ENCODE results near the gene MTHFR.

MTHFR gene

DNA sequence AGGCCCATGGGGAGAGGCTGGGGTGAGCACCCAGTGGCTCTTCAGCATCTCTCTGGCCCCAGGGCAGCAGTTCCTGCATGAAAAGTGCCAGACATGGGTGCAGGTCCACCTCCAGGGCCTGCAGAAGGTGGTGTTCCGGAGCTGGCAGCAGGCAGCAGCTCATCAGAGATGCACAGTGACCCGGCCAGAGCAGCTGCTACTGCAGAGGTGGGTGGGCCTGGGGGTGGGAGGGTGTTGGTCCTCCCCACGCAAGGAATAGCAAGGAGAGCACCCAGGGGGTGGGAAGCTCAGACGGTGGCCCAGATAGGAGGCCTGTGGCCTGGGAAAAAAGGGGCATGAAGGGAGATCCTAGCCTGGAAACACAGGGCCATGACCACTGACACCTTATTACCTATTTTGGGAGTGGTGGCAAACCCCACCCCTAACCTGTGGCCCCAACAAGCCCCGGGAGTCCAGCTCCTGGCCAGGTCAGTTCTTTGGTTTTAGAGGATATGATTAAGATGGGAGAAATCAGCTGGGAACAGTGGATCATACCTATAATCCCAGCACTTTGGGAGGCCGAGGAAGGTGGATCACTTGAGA lies 23.5 kb downstream of the MTHFR start:
- DNase-seq (ENCODE audit: low spot score): no peak

DNA sequence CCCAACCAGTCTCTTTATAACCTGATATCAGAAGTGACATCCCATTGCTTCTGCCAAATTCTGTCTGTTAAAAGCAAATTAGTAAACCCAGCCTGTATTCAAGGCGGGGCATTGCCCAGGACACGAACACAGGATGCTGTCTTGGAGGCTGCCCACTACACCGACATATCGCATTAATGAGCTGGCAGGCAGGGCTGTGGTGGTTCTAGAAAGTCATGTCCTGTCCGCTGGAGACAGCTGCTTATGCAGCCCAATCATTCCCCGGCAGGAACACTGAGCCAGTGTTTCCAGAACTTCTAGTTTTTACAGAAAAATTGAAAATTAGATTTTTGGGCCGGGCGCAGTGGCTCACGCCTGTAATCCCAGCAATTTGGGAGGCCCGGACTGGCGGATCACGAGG lies 24.5 kb downstream of the MTHFR start:
- DNase-seq (ENCODE audit: low spot score): no peak

DNA sequence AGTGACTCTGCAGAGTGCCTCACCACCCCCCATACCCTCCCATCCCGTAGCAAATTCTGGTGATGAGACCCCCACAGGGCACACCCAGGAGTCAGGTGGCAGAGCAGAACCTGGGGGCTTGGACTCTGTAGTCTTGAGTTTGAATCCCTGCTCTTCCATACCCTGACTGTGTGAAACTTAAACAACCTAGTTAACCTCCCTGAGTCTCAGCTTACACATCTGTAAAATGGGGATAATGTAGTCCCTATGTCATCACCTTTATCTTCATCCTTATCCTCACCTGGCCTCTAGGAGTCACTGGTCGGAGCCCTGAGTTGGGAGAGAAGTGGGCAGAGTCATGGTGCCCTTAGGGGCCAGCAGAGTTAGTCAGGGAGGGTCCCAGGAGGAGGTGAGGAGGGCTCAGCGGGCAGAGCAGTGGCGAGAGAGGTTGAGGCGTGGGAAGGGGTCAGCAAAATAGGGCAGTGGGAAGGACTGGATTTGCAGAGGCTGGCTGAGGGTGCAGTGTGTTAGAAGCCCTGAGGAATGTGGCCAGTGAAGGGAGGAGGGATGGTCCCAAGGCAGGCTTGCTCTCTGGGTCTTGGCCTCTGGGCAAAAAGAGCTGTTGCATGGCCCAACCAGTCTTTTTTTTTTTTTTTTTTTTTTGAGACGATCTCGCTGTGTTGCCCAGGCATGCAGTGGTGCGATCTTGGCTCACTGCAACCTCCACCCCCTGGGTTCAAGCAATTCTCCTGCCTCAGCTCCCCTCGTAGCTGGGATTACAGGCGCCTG lies 25.2 kb downstream of the MTHFR start:
- DNase-seq (ENCODE audit: low spot score): no peak

DNA sequence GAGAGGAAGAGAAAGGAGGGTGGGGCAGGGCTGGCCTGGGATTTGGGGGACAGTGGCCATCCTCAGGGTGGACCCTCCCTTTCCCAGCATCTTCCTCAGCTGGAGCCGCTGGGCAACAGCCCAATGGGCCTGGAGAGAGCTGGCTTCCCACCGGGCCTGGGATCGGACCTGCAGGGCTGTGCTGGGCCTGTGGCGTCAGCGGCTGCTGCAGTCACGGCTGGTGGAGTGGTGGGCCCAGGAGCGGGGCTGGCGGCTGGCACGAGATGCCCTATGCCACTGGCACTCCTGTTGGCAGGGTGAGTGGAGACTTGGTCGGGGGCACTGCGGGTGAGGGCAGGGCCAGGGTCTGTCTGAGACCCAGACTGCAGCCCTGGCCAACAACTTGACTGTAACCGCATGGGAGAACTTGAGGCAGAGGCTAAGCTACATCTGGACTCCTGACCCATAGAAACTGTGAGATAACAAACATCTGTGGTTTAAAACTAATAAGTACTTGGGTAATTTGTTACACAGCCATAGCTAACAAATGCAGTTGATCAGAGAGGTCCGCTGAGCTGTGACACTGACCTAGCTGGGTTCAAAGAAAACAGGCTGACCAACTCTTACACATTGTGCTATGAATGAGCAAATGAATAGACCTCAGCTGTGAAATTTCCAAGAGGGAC lies 25.9 kb downstream of the MTHFR start:
- no peak for DNase-seq (ENCODE audit: low spot score)

DNA sequence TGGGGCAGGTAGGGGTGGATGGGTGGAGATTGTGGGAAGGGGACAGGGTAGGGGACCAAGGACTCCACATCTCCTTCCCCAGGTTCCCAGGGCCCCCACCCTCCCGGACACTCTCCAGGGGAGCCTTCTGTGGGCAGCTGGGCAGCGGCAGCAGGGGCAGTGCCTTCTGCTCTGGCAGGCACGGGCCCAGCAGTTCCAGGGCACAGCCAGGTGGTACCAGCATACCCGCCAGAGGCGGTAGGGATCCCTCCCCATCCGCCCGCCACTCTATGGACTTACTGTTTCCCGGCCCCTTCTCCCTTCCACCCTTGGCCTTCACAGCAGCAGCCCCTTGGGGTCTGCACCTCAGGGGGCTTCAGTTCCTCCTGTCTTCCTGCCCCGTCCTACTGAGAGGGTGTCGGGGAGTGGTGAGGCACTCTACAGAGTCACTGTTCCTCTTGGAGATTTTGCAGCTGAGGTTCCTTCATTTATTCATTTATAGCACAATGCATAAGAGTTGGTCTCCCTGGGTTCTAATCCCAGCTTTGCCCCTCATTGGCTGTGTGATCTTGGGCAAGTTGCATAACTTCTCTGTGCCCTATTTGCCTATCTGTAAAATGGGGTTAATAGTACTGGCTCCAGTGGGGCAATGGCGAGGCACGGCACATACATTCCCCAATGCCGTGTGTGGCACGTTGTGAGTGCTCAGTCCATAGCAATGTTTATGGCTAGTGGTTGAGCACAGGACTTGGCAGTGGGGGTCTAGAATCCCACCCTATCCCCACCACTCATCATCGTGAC lies 26.7 kb downstream of the MTHFR start:
- no peak for DNase-seq (ENCODE audit: low spot score)

DNA sequence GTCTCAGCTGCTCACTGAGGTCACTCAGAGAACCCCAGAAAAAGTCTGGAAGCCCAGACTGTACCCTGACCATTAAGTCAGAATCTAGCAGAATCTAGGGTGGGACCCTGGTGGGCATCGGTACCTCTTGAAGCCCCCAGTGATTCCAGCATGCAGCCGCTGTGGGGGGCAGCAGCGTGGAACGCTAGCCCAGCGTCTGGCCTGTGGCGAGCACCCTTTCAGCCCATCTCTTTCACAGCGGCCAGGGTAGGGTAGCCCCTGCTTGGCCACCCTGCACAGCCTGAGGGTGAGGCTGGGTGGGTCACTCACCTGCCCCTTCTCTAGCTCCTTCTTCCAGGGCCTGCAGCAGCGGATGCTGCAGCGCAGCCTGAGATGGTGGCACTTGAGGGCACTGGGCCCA lies 27.4 kb downstream of the MTHFR start:
- DNase-seq (ENCODE audit: low spot score): no peak

DNA sequence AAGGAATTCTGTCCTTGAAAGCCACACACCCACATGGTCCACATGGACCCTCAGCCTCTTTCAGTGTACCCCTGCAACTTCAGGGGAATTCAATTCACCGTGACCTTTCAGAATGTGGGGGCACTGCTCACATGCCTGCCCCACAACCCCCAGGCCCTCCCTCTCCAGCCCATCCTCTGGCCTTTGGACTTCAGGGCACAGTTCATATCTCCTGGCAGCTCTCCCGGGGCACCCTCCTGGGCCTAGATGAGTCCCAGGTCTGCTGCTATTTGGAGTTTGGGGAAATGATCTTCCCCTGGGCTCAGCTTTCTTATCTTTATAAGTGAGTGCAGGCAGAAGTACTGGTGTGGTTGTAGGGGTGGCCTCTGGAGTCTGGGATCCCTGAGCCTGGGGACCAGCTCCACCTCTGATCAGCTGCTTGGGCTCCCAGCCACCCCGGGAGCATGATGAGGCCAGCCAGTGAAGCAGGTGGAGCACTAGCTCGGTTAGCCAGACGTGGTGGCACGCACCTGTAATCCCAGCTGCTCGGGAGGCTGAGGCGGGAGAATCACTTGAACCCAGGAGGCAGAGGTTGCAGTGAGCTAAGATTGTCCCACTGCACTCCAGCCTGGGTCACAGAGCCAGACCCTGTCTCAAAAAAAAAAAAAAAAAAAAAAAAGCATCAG lies 28.0 kb downstream of the MTHFR start:
- DNase-seq (ENCODE audit: low spot score): no peak

DNA sequence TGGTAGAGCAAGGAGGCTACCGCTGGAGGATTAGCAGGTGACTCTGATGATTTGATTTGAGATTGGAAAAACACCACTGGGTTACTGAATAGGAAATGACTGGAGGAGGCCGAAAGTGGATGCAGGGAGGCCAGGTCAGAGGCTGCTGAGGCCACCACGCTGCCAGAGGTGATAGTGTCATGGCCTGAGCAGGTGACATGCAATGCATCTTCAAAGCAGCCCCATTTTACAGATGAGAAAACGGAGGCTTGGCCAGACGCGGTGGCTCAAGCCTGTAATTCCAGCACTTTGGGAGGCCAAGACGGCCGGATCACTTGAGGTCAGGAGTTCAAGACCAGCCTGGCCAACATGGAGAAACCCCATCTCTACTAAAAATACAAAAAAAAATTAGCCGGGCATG lies 31.0 kb downstream of the MTHFR start:
- DNase-seq (ENCODE audit: low spot score): no peak

DNA sequence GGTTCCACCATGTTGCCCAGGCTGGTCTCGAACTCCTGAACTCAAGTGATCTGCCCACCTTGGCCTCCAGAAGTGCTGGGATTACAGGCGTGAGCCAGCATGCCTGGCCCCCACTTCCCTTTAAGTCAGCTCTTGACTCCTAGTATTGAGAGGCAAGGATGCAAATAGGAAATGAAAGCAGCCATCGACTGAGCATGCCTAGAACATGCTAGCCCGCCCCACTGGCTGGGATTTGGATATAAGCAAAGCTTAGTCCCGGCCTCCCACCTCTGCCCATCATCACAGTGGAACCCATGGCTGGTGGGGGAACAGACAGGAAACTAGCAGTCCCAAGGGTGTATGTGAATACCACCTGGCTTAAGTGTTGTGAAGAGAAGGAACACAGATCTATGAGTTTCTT lies 33.3 kb downstream of the MTHFR start:
- no peak for DNase-seq (ENCODE audit: low spot score)

DNA sequence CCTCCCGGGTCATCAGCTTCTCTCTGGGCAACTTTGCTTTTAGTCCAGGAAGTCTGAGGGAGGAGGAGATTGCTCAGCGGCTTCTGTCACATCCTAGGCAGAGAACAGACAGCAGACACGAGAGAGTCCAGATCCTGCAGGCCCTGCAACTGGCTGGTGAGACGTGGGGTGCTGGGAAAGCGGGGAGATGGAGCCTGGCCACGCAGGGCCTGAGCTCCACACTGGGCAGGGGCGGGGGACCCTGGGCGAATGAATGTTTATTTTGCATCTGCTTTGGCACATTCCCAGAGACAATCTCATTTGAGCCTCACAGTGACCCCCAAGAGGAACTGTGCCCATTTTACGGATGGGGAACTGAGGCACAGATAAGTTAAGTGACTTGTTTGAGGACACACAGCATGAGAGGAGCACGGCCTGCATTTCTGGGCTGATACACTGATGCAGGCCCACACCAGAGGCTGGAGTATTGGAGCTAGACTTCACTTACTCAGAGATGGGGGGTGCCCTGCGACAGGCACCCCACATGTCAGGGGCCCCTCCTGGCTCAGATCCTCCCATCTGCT lies 34.2 kb downstream of the MTHFR start:
- no peak for DNase-seq (ENCODE audit: low spot score)

DNA sequence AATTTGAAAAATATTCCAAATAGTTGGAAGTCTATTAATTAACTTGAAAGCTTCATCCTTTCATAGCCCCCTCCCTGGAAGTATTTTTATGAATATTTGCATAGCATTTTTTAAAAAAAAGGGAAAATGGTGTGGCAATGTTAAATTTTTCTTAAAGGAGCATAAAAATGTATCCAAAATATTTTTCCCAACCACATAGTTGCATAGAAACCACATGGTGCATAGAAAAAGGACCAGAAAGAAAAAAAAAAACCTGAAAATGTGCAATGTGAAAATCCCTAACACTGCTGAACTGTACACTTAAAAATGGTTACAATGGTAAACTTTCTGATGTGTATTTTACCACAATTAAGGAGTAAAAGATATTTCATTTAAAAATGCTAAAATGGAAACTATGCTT lies 35.8 kb downstream of the MTHFR start:
- DNase-seq (ENCODE audit: low spot score): no peak

DNA sequence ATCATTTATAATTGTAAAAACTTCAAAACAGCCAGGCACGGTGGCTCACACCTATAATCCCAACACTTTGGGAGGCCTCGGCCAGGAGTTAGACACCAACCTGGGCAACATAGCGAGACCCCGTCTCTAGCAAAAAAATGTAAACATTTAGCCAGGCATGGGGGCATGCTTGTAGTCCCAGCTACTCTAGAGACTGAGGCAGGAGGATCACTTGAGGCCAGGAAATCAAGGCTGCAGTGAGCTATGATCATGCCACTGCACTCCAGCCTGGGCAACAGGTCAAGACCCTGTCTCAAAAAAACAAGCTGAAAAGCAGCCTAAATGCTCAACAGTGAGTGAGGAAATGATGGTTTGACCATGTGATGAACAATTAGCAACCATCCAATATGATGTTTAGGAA lies 36.5 kb downstream of the MTHFR start:
- DNase-seq (ENCODE audit: low spot score): no peak

DNA sequence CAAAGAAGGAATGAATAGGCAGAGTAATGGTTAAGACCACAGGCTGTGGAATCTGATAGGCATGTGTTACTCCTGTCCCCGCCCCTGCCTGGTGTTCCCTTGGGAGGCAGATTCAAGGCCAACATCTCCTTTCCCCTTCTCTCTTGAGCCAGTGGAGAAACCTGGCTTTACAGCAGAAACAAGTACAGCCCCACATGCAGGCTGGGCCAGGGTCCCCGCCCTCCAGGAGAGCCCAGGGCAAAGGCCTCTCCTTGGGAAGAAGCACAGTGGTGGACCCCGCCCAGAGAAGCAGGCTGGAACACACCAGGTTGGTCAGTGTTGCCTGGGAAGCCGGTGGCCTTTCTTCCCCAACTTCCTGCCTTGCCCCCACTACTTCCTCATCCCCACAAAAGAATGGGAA lies 36.9 kb downstream of the MTHFR start:
- no peak for DNase-seq (ENCODE audit: low spot score)

DNA sequence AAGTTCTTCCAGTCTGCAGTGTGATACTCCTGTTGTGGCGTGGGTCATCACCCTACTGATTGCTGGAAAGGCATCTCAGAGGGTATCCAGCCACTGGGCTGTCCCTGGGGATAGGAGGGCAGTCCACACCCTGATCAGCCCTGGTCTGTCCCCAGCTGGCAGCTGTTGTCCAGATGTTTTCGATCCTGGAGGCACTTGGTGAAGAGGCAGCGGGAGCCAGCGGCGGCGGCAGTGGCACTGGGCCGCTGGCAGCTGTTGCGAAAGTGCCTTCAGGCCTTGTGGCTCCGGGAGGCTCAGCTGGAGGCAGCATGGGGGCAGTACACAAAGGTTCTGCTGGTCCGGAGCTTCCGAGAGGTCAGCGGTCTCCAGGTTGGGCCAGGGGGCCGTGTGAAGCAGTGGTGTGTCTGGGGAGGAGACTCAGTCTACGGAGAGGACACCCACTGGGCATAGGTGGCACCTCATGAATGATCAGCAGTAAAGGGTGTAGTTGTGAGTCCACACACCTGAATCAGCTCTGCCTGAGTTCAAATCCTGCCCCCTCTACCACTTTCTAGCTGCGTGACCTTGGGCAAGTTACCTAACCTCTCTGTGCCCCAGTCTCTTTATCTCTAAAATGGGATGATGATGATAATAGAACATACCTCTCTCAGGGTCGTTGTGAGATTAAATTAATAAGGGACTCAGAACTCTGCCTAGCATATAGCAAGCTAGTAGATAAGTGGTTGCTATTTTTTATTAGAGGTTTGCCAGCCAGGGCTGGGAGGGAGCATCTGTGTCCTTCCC lies 37.7 kb downstream of the MTHFR start:
- DNase-seq (ENCODE audit: low spot score): no peak

DNA sequence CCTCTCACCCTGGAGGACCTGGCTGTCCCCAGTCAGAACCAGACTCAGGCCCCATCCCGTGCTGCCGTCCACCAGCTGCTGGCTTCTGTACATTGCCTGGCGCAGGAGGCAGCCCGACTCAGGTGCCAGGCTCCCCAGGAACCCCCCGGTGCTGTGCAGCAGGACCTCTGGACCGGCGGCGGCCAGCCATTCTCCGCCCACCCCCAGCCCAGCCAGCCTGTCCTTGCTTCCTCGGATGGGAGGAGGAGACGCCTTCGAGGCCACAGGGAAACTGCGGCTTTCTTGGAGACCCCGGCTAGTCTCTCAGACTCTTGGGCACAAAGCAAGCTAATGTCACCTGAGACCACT lies 39.4 kb downstream of the MTHFR start:
- DNase-seq (ENCODE audit: low spot score): no peak

DNA sequence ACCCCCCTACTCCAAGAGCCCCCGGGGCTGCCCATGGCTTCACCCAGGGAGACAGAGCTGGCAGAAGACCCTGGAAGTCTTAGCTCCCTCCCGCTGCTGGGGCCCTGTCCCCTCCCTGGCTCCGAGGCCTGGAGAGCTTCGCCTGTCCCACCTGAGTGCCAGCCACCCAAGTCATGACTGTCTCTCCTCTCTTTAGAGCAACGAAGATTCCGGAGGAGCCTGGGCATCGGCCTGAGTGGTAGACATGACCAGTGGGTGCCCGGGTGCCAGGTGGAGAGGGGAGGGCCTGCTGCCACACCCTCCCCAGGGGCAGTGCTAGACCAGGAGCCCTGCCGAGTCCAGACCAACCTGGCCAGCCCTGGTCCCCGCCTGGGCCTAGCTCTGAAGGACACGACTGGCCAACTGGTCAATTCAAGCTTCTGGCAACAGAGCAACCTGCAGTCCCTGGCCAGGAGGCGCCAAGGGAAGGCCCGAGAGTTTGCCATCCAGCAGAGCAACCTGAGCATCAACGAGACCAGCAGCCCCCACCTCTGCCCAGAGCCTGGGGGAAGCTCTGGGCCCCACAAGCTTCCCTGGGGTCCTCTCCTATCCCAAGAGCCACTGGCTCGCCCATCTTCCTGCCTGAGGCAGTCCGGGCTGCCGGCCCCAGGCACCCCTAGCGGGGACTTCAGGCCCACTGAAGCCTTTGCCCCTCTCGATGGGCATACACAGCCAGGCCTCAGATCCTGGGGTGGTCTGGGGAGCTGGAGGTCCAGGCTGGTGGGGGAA lies 39.9 kb downstream of the MTHFR start:
- DNase-seq (ENCODE audit: low spot score): no peak

DNA sequence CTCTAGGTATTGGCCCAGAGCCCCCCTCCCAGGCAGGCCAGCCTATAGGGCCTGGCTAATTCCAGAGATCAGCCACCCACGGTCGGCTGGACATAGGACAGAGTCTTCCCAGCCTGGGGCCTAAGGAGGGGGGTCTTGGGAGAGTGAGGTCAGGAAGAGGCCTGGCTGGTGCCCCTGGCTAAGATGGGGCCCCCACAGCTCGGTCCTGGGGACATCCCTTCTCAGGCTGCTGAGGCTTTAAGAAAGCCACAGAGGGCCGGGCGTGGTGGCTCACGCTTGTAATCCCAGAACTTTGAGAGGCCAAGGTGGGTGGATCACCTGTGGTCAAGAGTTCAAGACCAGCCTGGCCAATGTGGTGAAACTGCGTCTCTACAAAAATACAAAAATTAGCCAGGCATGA lies 41.2 kb downstream of the MTHFR start:
- no peak for DNase-seq (ENCODE audit: low spot score)

DNA sequence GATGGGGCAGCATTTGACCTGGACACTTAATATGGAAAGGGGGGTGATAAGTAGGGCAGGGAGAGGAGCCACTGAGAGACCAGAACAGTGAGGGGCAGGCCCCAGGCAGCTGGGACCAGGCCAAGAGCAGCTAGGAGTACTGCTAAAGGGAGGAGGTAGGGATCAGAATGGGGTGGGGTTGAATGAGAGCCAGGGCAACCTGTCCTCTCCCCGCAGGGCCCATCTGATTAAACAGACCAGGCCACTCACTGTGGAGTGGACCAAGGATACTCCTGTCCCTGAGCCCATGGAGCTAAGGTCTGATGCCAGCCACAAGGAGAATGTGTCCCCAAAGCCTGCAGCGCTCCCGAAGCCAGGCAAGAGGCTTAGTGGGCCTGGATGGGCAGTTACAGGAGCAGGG lies 41.6 kb downstream of the MTHFR start:
- no peak for DNase-seq (ENCODE audit: low spot score)

DNA sequence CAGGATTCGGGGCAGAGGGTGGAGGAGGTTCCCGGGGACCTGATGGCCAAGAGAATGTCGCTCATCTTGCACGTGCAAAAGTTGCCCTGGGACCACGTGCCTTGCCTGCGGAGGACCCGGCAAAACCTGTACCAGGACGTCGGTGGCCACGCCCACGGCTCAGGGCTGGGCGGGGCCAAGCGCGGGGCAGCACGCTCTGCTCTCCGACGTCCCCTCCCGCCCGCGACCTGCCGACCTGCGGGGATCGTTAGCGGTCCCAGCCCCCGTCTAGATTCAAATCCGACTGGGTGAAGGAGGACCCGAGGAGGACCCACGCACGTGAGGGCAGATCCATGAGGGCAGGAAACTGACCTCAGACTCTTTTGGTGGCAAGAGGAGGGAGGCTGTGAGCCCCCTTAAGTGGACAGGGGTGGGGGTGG lies 43.8 kb downstream of the MTHFR start, which contains the start of gene C1orf167:
Gene C1orf167 (plus strand): TSS at position 206 of the 419 bp plus-strand sequence. CDS start 2,208 bp downstream, outside the sequence.
- no peak for DNase-seq (ENCODE audit: low spot score)

DNA sequence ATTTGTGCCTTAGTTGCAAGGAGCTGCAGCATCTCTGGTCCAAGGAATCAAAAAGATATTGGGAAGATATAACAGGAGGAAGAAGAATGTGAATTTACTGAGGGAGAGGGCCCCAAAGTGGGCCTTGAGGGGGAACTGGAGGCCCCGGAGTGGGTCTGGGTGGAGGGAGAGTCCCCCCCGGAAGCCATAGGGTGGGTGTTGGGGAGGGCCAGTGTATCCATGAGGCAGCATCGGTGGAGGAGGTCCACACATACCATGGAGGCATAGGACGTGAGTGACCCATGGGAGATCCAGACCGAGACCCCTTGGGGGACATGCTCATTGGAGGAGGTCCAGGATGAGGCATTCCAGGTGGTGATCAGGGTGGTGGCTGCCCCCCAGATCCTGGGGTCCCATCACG lies 44.5 kb downstream of the MTHFR start:
- no peak for DNase-seq (ENCODE audit: low spot score)
